SK-N-SH (cell line): ENCODE measurements around the gene GALNS. TPM values are rescaled to one million over a fixed set of nuclear protein-coding genes. Genes with fewer than 3 reads are reported as not detected.

ENCODE experiments used
- CTCF ChIA-PET: fragments of 300-600, 350-600 bp; formaldehyde crosslinking; extraction: SDS; loops from one replicate; lab custom pipeline; 2021; lab: Yijun Ruan, JAX
- POLR2A ChIA-PET: fragments of 350-600 bp; sonication (Branson Sonifier 250); formaldehyde crosslinking; extraction: SDS; loops from one replicate; lab custom pipeline; 2020; ENCODE audit warnings: antibody characterized with exemption, inconsistent platforms; lab: Yijun Ruan, JAX
- DNase-seq: peaks from one replicate; pipeline ENCODE4 v3.0.0; 2012
- H2AFZ ChIP-seq: fragments of 200-600 bp; sonication (generic); 2 replicates; pipeline ENCODE4 v1.8.1; 2016; ENCODE audit warnings: antibody characterized with exemption, mild to moderate bottlenecking, low read depth
- H3F3A ChIP-seq: fragments of 200-600 bp; sonication (generic); replicated peaks from 2 replicates; pipeline ENCODE3; 2016; ENCODE audit warnings: antibody characterized with exemption, mild to moderate bottlenecking; ENCODE audit not compliant: insufficient read depth
- H3K27ac ChIP-seq, 2 experiments: fragments of 200-500 bp in 1 of 2; fragments of 200-600 bp in 1 of 2; sonication (Bioruptor generic) in 1 of 2; sonication (generic), shearing (Covaris generic) in 1 of 2; 2 replicates each; pipeline versions ENCODE4 v1.5.1 to v1.6.1; 2014 to 2016; ENCODE audit warnings: low read depth in 2 of 2, inconsistent platforms in 1 of 2, low read length in 1 of 2, mild to moderate bottlenecking in 1 of 2, mixed read lengths in 1 of 2
- H3K27me3 ChIP-seq: fragments of 200-600 bp; sonication (generic), shearing (Covaris generic); 2 replicates; pipeline ENCODE4 v1.6.1; 2016; ENCODE audit warnings: mixed run types; ENCODE audit not compliant: insufficient read depth
- H3K36me3 ChIP-seq, 2 experiments: fragments of 200-500 bp in 1 of 2; fragments of 200-600 bp in 1 of 2; sonication (Bioruptor generic) in 1 of 2; sonication (generic) in 1 of 2; replicated peaks in 1 of 2; 2 replicates each; pipeline versions ENCODE3 to v1.5.1; 2014 to 2016; ENCODE audit warnings: low read length in 1 of 2, mild to moderate bottlenecking in 1 of 2; ENCODE audit not compliant: insufficient read depth in 2 of 2, control insufficient read depth in 1 of 2
- H3K4me1 ChIP-seq, 2 experiments: fragments of 200-500 bp in 1 of 2; fragments of 200-600 bp in 1 of 2; sonication (Bioruptor generic) in 1 of 2; sonication (generic), shearing (Covaris generic) in 1 of 2; 2 replicates each; pipeline versions ENCODE4 v1.5.1 to v1.6.1; 2014 to 2016; ENCODE audit warnings: low read depth in 1 of 2, low read length in 1 of 2, mixed run types in 1 of 2; ENCODE audit not compliant: insufficient read depth in 2 of 2, control insufficient read depth in 1 of 2
- H3K4me2 ChIP-seq: fragments of 200-600 bp; sonication (generic), shearing (Covaris generic); 2 replicates; pipeline ENCODE4 v1.6.1; 2017; ENCODE audit warnings: mixed run types
- H3K4me3 ChIP-seq, 2 experiments: fragments of 200-500 bp in 1 of 2; fragments of 200-600 bp in 1 of 2; sonication (Bioruptor generic) in 1 of 2; sonication (generic), shearing (Covaris generic) in 1 of 2; 2 replicates each; pipeline versions ENCODE4 v1.5.1 to v1.8.1; 2014 to 2016; ENCODE audit warnings: low read depth in 2 of 2, inconsistent platforms in 1 of 2, low read length in 1 of 2, mild to moderate bottlenecking in 1 of 2, mixed read lengths in 1 of 2, moderate library complexity in 1 of 2
- H3K79me2 ChIP-seq: fragments of 200-600 bp; sonication (generic); 2 replicates; pipeline ENCODE4 v1.8.1; 2017; ENCODE audit warnings: mild to moderate bottlenecking; ENCODE audit not compliant: insufficient read depth
- H3K9ac ChIP-seq: fragments of 200-600 bp; sonication (generic); 2 replicates; pipeline ENCODE4 v1.6.1; 2017; ENCODE audit warnings: mixed run types
- H3K9me2 ChIP-seq: fragments of 200-600 bp; sonication (generic); 2 replicates; pipeline ENCODE4 v1.6.1; 2017; ENCODE audit warnings: mixed run types
- H3K9me3 ChIP-seq: fragments of 200-600 bp; sonication (generic); 2 replicates; pipeline ENCODE4 v1.6.1; 2017; ENCODE audit warnings: mixed run types, mild to moderate bottlenecking, moderate library complexity
- H4K20me1 ChIP-seq: fragments of 200-600 bp; sonication (generic); 2 replicates; pipeline ENCODE4 v1.6.1; 2017; ENCODE audit warnings: mild to moderate bottlenecking, mixed run types; ENCODE audit not compliant: insufficient read depth
- CTCF ChIP-seq: fragments of 200-600 bp; sonication (generic); IDR thresholded peaks from 2 replicates; pipeline ENCODE4 v1.6.1; 2017; ENCODE audit warnings: antibody characterized with exemption, mild to moderate bottlenecking, moderate library complexity
- FOXM1 ChIP-seq: IDR thresholded peaks from 2 replicates; pipeline ENCODE4 v1.4.0; 2012; ENCODE audit warnings: low read depth, mild to moderate bottlenecking
- GATA2 ChIP-seq: sonication (generic); formaldehyde crosslinking; IDR thresholded peaks from 2 replicates; pipeline ENCODE4 v1.5.0; 2020; ENCODE audit warnings: mild to moderate bottlenecking, missing genetic modification reagents
- MAX ChIP-seq: IDR thresholded peaks from 2 replicates; pipeline ENCODE4 v1.4.0; 2012; ENCODE audit warnings: low read depth
- MXI1 ChIP-seq: IDR thresholded peaks from 2 replicates; pipeline ENCODE4 v1.6.1; 2012; ENCODE audit warnings: mild to moderate bottlenecking, low read depth, low read length, improper control_type of control experiment
- PBX3 ChIP-seq: IDR thresholded peaks from 2 replicates; pipeline ENCODE4; 2012
- POLR2AphosphoS5 ChIP-seq: IDR thresholded peaks from 2 replicates; pipeline ENCODE4 v1.6.1; 2012; ENCODE audit warnings: low read depth, low read length
- RAD21 ChIP-seq: IDR thresholded peaks from 2 replicates; pipeline ENCODE4 v1.6.1; 2012; ENCODE audit warnings: mild to moderate bottlenecking, low read length
- REST ChIP-seq: IDR thresholded peaks from 2 replicates; pipeline ENCODE4 v1.6.1; 2012; ENCODE audit warnings: mild to moderate bottlenecking, low read depth, low read length, moderate library complexity
- TAF1 ChIP-seq: IDR thresholded peaks from 2 replicates; pipeline ENCODE4 v1.6.1; 2012; ENCODE audit warnings: low read depth, mild to moderate bottlenecking, low read length, moderate library complexity, borderline replicate concordance
- ZBTB33 ChIP-seq: IDR thresholded peaks from 2 replicates; pipeline ENCODE4 v1.4.0; 2012; ENCODE audit warnings: low read depth, borderline replicate concordance
- WGBS: methylation state at CpG from one replicate; pipeline ENCODE4 v1.1.6; 2017; ENCODE audit warnings: low lambda C conversion rate; 5-methylcytosine and 5-hydroxymethylcytosine counted together
- polyA plus RNA-seq, 3 experiments: library from polyadenylated mRNA; depleted of rRNA; stranded (reverse); fragments of >200 nt; gene quantifications; 2 replicates each; pipeline ENCODE4 v1.2.3, GENCODE V29; 2012

The GALNS gene
- polyA plus RNA-seq, 1 of the 3 experiments (the other 2 are of a cell fraction), result 16.5 TPM

- H3K4me3 ChIP-seq, result no peak overlapping the region
- ChIA-PET POLR2A (no interaction called here), CTCF (no interaction called here)
- TF ChIP-seq POLR2AphosphoS5 (no peak), MAX (no peak), MXI1 (no peak), RAD21 (no peak), REST (no peak)
- WGBS, result 91% methylated on average over 25 of the region's 34 CpGs
- no peak overlapping the region for H3K27ac ChIP-seq
- peaks cover 4 to 45% of the 10 kb centered on the region in 2 experiments; a peak in 3 of 4 replicates for H3K4me1 ChIP-seq
- peaks cover 96% of the 10 kb centered on the region for H4K20me1 ChIP-seq
- H3K79me2 ChIP-seq, result peaks cover 99% of the 10 kb centered on the region
- no peaks in the 10 kb centered on the region for H3K9me2 ChIP-seq
- no peaks in the 10 kb centered on the region for H3K36me3 ChIP-seq
- H3K4me2 ChIP-seq, result no peak overlapping the region
- no peak for DNase-seq
- no peak overlapping the region for H3K9ac ChIP-seq
- no peaks in the 10 kb centered on the region for H3K9me3 ChIP-seq
- H3K27me3 ChIP-seq, result no peaks in the 10 kb centered on the region
- H3F3A ChIP-seq, result peaks cover 20% of the 10 kb centered on the region
- no peak overlapping the region for H2AFZ ChIP-seq
Observed at GRCh38 chr16:88777471-88778270, 79.1 kb downstream of the GALNS start.

- WGBS, result 90% methylated on average over 18 of the region's 18 CpGs
- TF ChIP-seq CTCF (no peak), RAD21 (no peak), FOXM1 (no peak), PBX3 (no peak), REST (no peak), TAF1 (no peak), ZBTB33 (no peak), GATA2 (no peak)
Observed at GRCh38 chr16:88775825-88776224, 80.9 kb downstream of the GALNS start.

More at GRCh38 chr16:88775825-88776224, 80.9 kb downstream of the GALNS start:
- Histone ChIP-seq H3K4me1 (peaks cover 11 to 39% of the 10 kb centered on the region in 2 experiments; a peak in 3 of 4 replicates), H2AFZ (no peak overlapping the region), H3K9ac (no peak overlapping the region), H3K4me3 (no peak overlapping the region), H3F3A (peaks cover 28% of the 10 kb centered on the region), H3K9me2 (no peaks in the 10 kb centered on the region), H3K79me2 (peaks cover 94% of the 10 kb centered on the region), H4K20me1 (peaks cover 94% of the 10 kb centered on the region), H3K27me3 (no peaks in the 10 kb centered on the region), H3K36me3 (no peaks in the 10 kb centered on the region), H3K9me3 (no peaks in the 10 kb centered on the region), H3K4me2 (no peak overlapping the region), H3K27ac (no peak overlapping the region)
- ChIA-PET POLR2A (no interaction called here), CTCF (interaction anchor here (0.8 kb wide), 1 partner anchor 22 kb away, joined by 4 read pairs; no protein-coding TSS in a partner anchor)
- no peak for DNase-seq
